K562 (cell line): ENCODE measurements around the gene KAZN. TPM values are rescaled to one million over a fixed set of nuclear protein-coding genes. Genes with fewer than 3 reads are reported as not detected.

Experiments used
- CBFA2T3 ChIP-seq: fragments of 450-650 bp; IDR thresholded peaks from 2 replicates; pipeline ENCODE4 v1.6.1; 2017
- CBFB ChIP-seq: sonication (generic); formaldehyde crosslinking; IDR thresholded peaks from 2 replicates; pipeline ENCODE4 v1.4.0; 2020; ENCODE audit warnings: mild to moderate bottlenecking, missing genetic modification reagents
- CHCHD3 ChIP-seq: fragments of 250-450 bp; sonication (Bioruptor Pico); IDR thresholded peaks from 2 replicates; pipeline ENCODE4 v2.1.2; 2022; ENCODE audit warnings: mild to moderate bottlenecking
- FOXK1 ChIP-seq: sonication (generic); formaldehyde crosslinking; IDR thresholded peaks from 2 replicates; pipeline ENCODE4 v1.8.0; 2022; ENCODE audit warnings: missing genetic modification reagents, mild to moderate bottlenecking, borderline replicate concordance
- MECOM ChIP-seq: fragments of 250-450 bp; sonication (Bioruptor Pico); IDR thresholded peaks from 2 replicates; pipeline ENCODE4 v1.8.0; 2022; ENCODE audit warnings: inconsistent platforms
- MIER1 ChIP-seq: fragments of 450-650 bp; IDR thresholded peaks from 2 replicates; pipeline ENCODE4 v1.6.1; 2016; ENCODE audit warnings: antibody characterized with exemption, mild to moderate bottlenecking, low read depth
- MYC ChIP-seq, 2 experiments: fragments of 250-450 bp in 1 of 2; sonication (Bioruptor Pico) in 1 of 2; IDR thresholded peaks; 2 replicates each; pipeline versions ENCODE4 v1.5.1 to v1.6.1; 2012 to 2021; ENCODE audit warnings: low read depth in 2 of 2, borderline replicate concordance in 1 of 2, improper control_type of control experiment in 1 of 2, low read length in 1 of 2, mild to moderate bottlenecking in 1 of 2, moderate library complexity in 1 of 2
- NCOA4 ChIP-seq: fragments of 450-650 bp; IDR thresholded peaks from 2 replicates; pipeline ENCODE4 v1.6.1; 2018; ENCODE audit warnings: mild to moderate bottlenecking; ENCODE audit not compliant: partially characterized antibody
- NCOA6 ChIP-seq: fragments of 450-650 bp; IDR thresholded peaks from 2 replicates; pipeline ENCODE4 v1.6.1; 2017; ENCODE audit warnings: mild to moderate bottlenecking
- PKNOX1 ChIP-seq: fragments of 450-650 bp; IDR thresholded peaks from 2 replicates; pipeline ENCODE4 v1.6.1; 2016
- POLR2A ChIP-seq: fragments of 450-650 bp; conservative IDR thresholded peaks from 2 replicates; pipeline ENCODE4 v1.6.1; 2016
- POU5F1 ChIP-seq: fragments of 150-350 bp; IDR thresholded peaks from 2 replicates; pipeline ENCODE4 v1.6.1; 2014; ENCODE audit warnings: borderline replicate concordance, low read length, low read depth, mild to moderate bottlenecking; ENCODE audit not compliant: partially characterized antibody
- PPARD ChIP-seq: fragments of 250-450 bp; sonication (Bioruptor Pico); IDR thresholded peaks from 2 replicates; pipeline ENCODE4 v1.8.0; 2022; ENCODE audit warnings: inconsistent platforms, mild to moderate bottlenecking, moderate library complexity
- PTTG1 ChIP-seq: fragments of 450-650 bp; IDR thresholded peaks from 2 replicates; pipeline ENCODE4 v1.6.1; 2016; ENCODE audit warnings: low read depth, mild to moderate bottlenecking, missing genetic modification characterization, missing compliant biosample characterization
- RAD21 ChIP-seq, 2 experiments: fragments of 250-450 bp in 1 of 2; fragments of 450-650 bp in 1 of 2; sonication (Bioruptor Pico) in 1 of 2; formaldehyde crosslinking in 1 of 2; IDR thresholded peaks in 1 of 2; conservative IDR thresholded peaks in 1 of 2; 2 replicates each; pipeline versions ENCODE4 v1.4.0 to v1.8.0; 2020 to 2022; ENCODE audit warnings: mild to moderate bottlenecking in 2 of 2, moderate library complexity in 1 of 2
- RBFOX2 ChIP-seq: fragments of 200-400 bp; formaldehyde crosslinking; IDR thresholded peaks from 2 replicates; pipeline ENCODE4 v1.6.1; 2017; ENCODE audit warnings: low read depth, mild to moderate bottlenecking, low read length, moderate library complexity
- SAP30 ChIP-seq: fragments of 200-600 bp; sonication (generic); IDR thresholded peaks from 2 replicates; pipeline ENCODE4 v1.6.1; 2012; ENCODE audit warnings: borderline replicate concordance, low read depth, mild to moderate bottlenecking, moderate library complexity, low read length, control low read depth, inconsistent platforms; ENCODE audit not compliant: insufficient read depth, poor library complexity, severe bottlenecking
- SIRT6 ChIP-seq: IDR thresholded peaks from one replicate; pipeline ENCODE4 v1.6.1; 2012; ENCODE audit warnings: low read depth, mild to moderate bottlenecking, control low read depth, inconsistent platforms, low read length, moderate library complexity
- TARDBP ChIP-seq: fragments of 450-650 bp; IDR thresholded peaks from 2 replicates; pipeline ENCODE4 v1.6.1; 2016
- ZFX ChIP-seq: sonication (generic); formaldehyde crosslinking; IDR thresholded peaks from 2 replicates; pipeline ENCODE4 v1.8.0; 2022; ENCODE audit warnings: mild to moderate bottlenecking, missing genetic modification reagents, moderate library complexity
- ZNF174 ChIP-seq: fragments of 250-450 bp; sonication (Bioruptor Pico); IDR thresholded peaks from 2 replicates; pipeline ENCODE4 v1.4.0; 2020; ENCODE audit warnings: mild to moderate bottlenecking
- ZNF696 ChIP-seq: fragments of 250-450 bp; sonication (Bioruptor Pico); conservative IDR thresholded peaks from 2 replicates; pipeline ENCODE4 v1.4.0; 2020; ENCODE audit warnings: mild to moderate bottlenecking, moderate library complexity
- polyA plus RNA-seq, 8 experiments: library from polyadenylated mRNA; depleted of rRNA in 4 of 8; stranded (reverse) in 5 of 8; unstranded in 3 of 8; fragments of >200 nt; fragmentation: Nextera tagmentation in 2 of 8; fragmentation: Illumina TruSeq in 1 of 8; extraction: Ambion mirVana in 2 of 8; extraction: Trizol in 1 of 8; gene quantifications; 2 replicates each; pipeline versions ENCODE4 v1.2.1 to v1.2.3, GENCODE V29; 2011 to 2014; ENCODE audit warnings: inconsistent platforms in 1 of 8, missing spikeins in 1 of 8
- total RNA-seq, 7 experiments: library from RNA; depleted of rRNA in 6 of 7; stranded (reverse); fragments of >200 nt in 6 of 7; fragmentation: Illumina TruSeq in 2 of 7; extraction: Trizol in 2 of 7; gene quantifications; 2 replicates each; pipeline versions ENCODE4 v1.2.1 to v1.2.3, GENCODE V29; 2011 to 2021; ENCODE audit warnings: low replicate concordance in 1 of 7
- TF ChIP-seq, protein P1 (sequence below): fragments of 450-650 bp; formaldehyde crosslinking; IDR thresholded peaks from 2 replicates; pipeline ENCODE4 v1.4.0; 2022; ENCODE audit warnings: missing genetic modification characterization
- TF ChIP-seq, protein P2 (sequence below): fragments of 450-650 bp; IDR thresholded peaks from 2 replicates; pipeline ENCODE4 v1.6.1; 2017; ENCODE audit warnings: antibody characterized with exemption

KAZN gene
- total and polyA plus RNA-seq, 9 of the 15 experiments (the other 6 are each of a cell fraction or from before 2014, with no cell fraction given): 2.1 to 21.6 (median 5.4) TPM

DNA sequence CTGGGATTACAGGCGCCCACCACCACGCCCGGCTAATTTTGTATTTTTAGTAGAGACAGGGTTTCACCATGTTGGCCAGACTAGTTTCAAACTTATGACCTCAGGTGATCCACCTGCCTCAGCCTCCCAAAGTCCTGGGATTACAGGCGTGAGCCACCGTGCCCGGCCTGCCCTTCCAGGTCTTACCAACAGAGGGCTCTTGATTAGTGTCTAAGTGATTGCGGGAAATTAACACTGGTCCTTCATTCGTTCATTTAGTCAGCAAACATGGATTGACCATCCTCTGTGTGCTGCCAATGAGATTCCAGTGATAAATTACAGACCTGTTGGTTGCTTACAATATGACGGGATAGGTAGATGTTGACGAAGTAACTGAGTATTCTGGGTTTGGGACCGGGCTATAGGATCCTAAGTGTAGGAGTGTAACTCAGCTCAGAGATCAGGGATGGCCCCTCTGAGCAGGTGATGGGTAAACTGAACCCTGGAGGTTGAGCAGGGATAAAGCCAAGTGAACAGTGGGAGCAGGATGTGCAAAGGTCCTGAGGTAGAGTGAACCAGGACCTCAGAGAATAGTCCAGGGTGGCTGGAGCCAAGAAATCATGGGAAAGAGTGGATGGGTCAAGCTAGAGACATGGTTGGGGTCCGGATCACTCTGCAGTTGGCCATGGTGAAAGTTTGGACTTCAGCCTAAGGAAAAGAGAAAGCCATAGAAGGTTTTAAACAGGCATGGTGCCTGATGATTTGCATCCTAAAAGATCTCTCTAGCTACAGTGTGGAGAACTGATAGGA is 171.2 kb downstream of the KAZN start (continued):
- TF ChIP-seq POU5F1 (no peak), FOXK1 (CRISPR knock-in tag) (no peak), CHCHD3 (CRISPR knock-in tag) (no peak), MIER1 (no peak), POLR2A (0 out of 2 replicates have a peak, but pooled peaks have one; percentile 34), ZNF174 (CRISPR knock-in tag) (no peak), TARDBP (no peak), RAD21 (CRISPR knock-in tag; conservative IDR thresholded peaks at IDR 0.05 in 1 of 2, IDR thresholded peaks at IDR 0.05 in 1 of 2) (peak in 1 of 2 experiments; percentile 33; a peak in 1 of 4 replicates), NCOA6 (no peak), RBFOX2 (no peak), CBFA2T3 (no peak), PPARD (CRISPR knock-in tag) (no peak), MYC (IDR thresholded peaks at IDR 0.05; ENCODE audit: low read depth, low read length) (no peak), MYC (CRISPR knock-in tag; IDR thresholded peaks at IDR 0.05; ENCODE audit: borderline replicate concordance, low read depth) (no peak), PKNOX1 (no peak), NCOA4 (no peak), ZFX (CRISPR knock-in tag) (no peak), ZNF696 (CRISPR knock-in tag) (no peak), PTTG1 (no peak), SIRT6 (no peak), SAP30 (no peak), CBFB (CRISPR knock-in tag) (no peak), MECOM (CRISPR knock-in tag) (no peak)
- TF ChIP-seq, protein P1, sequence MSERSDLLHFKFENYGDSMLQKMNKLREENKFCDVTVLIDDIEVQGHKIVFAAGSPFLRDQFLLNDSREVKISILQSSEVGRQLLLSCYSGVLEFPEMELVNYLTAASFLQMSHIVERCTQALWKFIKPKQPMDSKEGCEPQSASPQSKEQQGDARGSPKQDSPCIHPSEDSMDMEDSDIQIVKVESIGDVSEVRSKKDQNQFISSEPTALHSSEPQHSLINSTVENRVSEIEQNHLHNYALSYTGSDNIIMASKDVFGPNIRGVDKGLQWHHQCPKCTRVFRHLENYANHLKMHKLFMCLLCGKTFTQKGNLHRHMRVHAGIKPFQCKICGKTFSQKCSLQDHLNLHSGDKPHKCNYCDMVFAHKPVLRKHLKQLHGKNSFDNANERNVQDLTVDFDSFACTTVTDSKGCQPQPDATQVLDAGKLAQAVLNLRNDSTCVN (CRISPR knock-in tag): no peak
- TF ChIP-seq, protein P2, sequence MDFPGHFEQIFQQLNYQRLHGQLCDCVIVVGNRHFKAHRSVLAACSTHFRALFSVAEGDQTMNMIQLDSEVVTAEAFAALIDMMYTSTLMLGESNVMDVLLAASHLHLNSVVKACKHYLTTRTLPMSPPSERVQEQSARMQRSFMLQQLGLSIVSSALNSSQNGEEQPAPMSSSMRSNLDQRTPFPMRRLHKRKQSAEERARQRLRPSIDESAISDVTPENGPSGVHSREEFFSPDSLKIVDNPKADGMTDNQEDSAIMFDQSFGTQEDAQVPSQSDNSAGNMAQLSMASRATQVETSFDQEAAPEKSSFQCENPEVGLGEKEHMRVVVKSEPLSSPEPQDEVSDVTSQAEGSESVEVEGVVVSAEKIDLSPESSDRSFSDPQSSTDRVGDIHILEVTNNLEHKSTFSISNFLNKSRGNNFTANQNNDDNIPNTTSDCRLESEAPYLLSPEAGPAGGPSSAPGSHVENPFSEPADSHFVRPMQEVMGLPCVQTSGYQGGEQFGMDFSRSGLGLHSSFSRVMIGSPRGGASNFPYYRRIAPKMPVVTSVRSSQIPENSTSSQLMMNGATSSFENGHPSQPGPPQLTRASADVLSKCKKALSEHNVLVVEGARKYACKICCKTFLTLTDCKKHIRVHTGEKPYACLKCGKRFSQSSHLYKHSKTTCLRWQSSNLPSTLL: no peak
